GM18511 (cell line): Measurements from ENCODE around the gene PLXNA4.

Experiments
- ATAC-seq: cut with Tn5 transposase; IDR thresholded peaks from one replicate; pipeline ENCODE4 v1.9.1; 2021; ENCODE audit warnings: mild to moderate bottlenecking, moderate library complexity; ENCODE audit not compliant: unreplicated experiment

Gene PLXNA4

DNA sequence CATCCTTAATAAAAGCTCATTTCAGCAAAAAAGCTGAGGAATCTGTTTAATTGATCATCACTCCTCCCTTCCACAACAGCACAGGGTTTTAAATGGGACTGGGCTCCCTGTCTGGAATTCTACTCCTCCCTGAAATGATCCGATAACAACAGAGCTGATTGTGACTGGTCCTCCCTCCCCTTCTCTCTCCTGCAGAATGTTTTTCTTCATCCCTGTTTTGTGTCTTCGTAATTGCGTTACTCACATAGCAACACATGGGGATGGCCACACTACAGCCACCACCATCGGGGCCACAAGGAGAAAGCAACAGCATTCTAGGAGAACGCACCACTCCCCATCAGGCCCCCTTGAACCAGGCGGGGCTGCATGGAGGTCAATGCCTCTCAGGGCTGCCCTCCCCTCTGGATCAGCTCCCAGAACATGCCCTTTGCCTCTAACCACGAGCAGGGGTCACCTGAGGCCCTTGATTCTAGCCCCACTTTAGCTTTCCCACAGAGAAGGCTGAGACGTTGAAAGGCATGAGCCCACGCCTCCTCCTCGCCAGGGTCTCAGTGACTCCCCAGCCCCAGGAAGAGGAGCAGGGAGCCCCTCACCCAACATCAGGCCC is 152.6 kb downstream of the PLXNA4 start:
- no peak for ATAC-seq

DNA sequence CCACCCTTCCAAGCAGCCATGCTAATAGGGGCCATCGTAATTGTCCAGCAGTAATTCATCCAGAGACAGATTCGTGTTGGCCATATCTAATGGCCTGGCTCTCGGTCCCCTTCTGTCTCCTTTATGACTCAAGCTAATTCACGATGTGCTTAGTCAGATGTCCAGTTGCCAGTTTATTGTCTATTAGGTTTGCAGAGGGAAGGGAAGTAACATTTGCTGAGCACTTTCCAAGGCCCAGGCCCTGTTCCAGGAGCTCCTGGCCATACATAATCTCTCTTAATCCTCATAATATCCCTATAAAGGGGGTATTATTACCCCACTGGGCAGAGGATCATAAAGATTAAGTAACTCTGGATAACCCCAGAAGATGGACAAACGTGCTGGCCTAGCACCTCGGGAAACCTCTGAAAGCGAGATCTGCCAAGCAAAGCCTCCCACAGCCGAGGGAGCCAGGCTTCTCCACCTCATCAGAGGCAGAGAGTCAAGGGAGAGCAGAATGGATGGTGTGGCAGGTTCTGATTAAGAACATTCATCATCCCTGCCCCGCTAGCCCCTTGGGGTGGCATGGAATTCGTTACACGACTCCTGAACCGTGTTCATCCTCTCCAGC is 153.7 kb downstream of the PLXNA4 start:
- no peak for ATAC-seq

DNA sequence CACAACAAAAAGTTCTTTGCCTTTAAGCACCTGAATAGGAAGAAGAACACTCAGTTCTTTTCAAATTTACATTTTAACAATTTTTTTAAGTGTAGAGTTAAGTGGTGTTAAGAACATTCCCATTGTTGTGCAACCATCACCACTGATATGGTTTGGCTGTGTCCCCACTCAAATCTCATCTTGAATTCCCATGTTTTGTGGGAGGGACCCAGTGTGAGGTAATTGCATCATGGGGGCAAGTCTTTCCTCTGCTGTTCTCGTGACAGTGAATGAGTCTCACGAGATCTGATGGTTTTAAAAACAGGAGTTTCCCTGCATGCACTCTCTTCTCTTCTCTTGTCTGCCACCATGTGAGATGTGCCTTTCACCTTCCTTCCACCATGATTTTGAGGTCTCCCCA is 155.7 kb downstream of the PLXNA4 start:
- ATAC-seq = no peak

DNA sequence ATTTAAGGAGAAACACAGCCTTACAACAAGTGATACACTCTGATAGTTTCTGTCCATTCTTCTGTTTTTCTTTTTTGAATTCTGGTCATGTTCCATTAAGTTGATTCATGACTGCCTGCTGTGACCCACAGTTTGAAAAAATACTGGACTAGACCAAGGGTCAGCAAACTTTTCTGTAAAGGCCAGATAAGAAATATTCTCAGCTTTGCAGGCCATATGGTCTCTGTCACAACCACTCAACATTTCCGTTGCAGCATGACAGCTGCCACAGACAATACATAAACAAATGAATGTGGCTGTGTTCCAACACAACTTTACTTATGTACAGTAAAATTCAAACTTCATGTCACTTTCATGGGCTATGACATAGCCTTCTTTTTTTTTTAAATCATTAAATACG is 156.7 kb downstream of the PLXNA4 start:
- ATAC-seq = no peak

DNA sequence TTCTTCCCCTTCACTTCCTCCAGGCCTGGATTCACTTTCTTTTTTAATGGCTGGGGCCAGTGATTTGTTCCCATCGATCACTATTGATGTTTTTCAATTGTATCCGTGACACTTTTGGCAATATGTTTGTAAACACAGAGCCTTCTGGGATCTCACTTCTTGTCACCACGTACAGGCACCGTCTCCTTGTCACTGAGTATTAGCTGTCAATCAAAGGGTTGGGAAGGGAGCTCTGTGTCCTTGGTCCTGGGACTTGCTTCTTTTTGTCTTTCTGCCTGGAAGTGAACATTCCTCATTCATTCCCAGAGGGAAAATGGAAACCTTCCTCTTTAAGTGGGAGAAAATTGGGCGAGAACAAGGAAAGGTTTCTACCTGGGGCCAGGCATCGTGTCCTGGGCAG is 157.4 kb downstream of the PLXNA4 start:
- ATAC-seq = no peak

DNA sequence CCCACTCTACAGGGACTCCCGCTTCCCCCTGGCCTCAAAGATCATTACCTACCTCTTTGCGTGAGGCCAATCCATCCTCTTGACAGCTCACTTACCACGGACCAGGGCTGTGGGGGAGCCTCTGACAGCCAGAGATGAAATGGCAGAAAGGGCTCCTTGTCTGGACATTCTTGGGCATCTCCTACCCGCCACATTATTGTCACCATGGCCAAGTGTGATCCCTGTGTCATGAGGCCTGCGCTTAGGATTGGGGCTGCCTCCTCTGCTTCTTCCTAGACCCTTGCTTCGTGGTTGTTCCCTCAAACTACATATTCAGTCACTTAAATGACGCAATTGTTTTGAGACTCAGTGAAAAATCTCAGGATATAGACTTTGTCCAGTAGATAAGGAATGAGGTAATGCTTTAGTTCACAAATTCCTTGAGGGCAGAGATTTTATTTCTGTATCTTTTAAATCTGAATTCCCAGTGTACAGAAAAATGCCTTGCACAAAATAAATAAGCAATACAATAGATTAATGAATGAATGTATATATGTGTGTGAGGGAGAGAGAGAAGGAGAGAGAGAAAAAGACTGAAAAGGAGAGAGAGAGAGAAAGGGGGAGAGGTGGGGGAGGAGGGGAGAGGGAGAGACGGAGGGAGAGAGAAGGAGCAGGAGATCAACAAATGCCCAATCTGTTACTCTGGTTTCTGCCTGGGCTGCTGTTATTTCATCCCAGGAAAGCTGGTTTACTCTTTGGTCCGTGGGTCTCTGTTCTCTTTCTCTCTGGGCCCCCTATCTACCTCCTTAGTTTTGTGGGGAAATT is 159.0 kb downstream of the PLXNA4 start:
- ATAC-seq = no peak

DNA sequence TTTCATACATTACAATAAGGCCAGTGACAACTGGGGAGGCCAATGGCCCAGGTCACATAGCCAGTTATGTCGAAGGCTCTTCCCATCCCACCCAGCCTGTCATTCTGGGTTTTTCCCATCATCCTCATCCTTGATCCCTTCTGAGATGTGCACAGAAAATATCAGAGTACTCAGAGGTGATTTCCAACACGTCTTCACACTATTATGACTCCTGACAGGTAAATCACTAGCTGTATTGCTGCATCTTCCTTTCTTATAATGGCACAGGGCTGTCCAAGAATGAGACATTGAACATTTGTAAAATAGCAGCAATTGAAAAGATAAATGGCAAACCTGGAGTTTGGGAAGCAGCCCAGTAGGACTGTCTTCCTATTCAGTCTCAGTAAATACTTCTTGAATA is 159.9 kb downstream of the PLXNA4 start:
- ATAC-seq = no peak

DNA sequence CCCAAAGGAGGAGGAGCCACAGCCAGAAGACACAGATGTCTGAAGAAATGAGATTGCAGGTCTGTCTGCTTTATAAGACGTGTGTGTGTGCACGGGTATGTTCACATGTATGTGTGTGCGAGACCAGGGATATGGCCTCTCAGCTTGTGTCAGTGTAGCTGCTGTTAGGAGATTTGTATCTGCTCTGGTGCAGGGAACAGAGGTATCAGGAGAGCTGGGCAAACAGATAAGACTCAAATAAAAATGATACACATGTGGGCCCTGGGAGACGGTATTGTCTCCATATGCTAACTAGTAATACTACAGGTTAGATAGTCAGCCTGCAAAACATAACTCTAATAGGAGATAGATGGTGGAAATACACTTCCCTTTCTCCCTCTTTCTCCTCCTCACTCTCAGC is 161.0 kb downstream of the PLXNA4 start:
- ATAC-seq = no peak

DNA sequence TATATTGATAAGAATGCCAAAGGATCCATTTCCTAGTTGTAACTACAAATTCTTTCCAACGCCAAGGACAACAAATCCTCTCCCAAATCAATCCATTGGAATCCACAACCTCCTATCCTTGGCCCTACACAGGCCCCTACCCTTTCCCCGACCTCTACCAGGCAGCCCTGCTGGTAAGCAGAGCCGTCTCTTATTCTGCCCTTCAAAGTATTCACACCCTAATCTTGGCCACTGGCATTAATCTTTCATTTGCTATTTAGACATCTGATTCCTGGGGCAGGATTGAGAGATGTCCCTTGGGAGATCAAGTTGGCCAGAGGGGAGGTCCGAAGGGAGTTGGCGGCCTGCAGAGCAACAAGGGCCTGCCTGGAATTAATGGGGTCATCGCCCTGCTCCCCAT is 161.4 kb downstream of the PLXNA4 start:
- ATAC-seq = no peak

DNA sequence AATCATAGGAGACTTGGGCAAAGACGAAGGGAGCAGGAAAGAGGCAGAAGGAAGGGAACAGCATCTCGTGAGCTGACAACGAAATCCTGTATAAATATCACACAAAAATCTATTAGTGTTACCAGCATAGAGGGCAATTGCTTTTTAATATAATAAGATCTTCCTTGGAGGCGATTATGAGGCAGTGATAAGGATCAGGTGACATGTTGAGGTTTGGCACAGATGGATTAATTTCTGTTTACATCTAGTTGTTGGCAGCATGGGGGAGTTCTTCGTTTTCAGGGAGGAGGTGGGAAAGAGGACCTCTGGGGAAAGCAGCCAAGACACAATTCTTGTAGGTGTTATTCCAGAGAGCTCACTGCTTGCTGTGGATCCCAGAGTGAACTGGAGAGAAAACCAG is 163.8 kb downstream of the PLXNA4 start:
- no peak for ATAC-seq

DNA sequence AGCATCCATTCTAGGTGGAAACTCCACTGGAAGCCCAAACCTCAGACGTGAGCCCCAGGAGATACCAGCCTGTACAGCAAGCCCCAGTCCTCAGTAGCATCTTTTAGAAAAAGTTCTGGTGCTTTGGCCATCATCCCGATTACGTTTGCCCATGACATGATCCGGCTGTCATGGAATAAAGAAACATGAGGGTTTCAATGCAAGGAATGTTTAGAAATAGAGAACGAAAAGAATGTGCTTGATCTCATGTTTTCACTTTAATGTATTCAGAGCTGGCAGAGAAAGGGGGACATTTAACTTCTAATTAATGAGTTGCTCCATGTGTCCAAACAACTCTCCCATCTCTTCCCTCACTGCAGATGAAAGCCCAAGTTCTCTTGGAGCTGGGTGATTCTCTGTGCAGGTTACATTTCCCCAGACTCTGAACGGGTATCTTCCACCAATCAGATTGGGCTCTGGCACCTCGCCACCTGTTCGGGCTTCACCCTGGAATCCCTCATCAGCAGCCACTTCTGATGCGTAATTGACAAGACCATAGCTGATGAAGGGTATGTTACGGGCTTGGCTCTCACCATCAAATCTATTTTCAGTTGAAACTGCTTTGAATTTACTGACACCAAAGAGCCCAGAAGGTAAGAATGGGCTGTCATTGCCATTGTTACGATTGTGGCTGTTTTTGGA is 165.3 kb downstream of the PLXNA4 start:
- ATAC-seq = no peak

DNA sequence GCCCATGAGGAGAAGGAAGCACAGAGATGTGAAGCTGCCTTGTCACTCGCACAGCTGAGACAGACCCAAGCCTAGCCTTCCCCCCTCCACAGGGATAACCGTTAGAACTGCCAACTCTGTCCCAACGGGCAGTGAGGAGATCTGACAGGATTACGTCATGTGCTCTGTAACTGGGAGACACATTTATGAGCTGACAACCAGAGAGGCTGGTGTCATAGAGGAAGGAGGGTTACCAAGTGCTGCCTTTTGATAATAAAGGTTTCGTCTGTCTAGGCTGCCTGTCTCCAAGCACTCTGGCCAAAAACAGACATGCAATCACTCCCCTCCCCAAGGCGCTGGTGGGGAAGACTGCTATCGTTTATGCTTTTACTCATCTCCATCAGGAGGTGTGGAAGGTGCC is 165.9 kb downstream of the PLXNA4 start:
- ATAC-seq = no peak

DNA sequence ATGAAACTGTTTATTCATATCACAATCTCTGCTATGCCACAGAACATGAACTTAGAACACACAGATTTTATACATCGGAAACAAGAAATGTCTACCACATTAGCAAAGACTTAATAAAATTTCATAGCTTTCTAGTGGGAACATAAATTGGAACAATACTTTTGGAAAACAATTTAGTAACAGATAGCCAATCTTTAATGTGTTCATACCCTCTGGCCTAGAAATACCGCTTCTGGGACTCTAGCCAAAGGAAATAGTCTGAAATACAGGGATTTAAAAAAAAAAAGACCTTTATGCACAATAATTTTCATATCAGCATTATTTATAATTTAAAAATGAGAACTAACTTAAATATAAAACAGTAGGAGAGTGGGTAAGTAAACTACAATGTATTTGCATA is 168.5 kb downstream of the PLXNA4 start:
- ATAC-seq = no peak

DNA sequence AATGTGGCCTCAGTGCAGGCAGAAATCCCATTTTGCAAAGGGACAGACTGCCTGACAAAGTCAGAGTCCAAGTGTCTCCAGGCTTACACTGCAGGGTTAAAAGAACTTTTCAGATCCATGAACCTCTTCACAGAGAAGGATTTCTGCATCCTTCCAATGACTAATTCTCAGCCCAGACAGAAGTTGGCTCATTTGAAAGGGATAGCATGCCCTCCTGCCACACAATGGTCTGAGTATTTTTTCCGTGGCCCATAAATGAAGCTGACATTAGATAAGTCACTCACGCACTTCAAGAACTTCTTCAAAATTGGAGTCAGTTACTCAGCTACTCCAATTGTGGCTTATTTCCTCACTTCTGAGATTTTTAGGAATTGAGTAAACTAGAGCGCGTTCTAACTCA is 170.2 kb downstream of the PLXNA4 start:
- no peak for ATAC-seq

DNA sequence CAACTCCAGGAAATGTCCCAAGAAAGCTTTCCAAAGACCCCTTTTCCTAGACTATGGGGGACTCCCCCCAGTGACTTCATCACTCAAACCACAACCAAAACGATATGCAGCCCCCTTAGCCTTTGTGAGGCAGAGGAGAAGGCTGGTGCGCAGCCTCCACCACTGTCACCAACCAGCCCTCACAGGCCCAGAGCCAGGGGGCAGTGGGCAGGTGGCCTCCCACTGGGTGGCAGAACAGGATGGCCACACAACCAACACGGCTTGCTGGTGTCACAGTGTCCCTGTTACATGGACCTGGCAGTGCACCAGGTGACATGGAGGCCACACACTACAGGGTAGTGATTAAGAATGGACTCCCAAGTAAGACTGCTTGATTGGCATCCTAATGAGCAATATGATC is 172.0 kb downstream of the PLXNA4 start:
- no peak for ATAC-seq

DNA sequence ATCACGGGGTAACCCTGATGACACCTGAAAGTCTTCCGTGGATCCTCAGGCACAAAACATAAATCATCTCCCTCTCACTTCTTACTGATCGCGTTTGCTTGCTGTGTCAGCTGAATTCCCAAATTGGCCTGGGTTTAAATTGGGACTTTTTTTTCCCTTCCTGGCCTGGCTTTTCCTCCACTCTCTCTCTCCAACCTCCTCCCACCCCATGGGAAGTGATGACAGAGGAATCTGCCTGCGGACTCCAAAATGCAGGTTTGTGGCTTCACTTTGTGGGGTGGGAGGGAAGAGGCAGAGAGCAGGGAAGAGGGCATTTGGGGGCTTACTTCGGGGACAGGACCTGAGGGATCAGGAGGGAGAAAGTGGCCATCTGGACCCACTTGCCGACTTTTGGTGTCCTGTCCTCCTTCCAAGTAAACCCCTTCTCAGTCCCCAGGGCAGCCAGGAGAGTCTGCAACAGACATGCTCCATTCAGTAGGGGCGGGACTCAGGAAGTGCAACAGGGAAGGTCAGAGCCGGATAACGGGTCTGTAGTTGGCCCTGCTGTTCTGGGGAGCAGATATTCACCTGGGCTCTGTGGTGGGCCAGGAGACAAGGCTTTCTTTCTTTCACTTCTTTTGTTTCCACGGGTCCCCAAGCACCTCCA is 172.7 kb downstream of the PLXNA4 start:
- no peak for ATAC-seq

DNA sequence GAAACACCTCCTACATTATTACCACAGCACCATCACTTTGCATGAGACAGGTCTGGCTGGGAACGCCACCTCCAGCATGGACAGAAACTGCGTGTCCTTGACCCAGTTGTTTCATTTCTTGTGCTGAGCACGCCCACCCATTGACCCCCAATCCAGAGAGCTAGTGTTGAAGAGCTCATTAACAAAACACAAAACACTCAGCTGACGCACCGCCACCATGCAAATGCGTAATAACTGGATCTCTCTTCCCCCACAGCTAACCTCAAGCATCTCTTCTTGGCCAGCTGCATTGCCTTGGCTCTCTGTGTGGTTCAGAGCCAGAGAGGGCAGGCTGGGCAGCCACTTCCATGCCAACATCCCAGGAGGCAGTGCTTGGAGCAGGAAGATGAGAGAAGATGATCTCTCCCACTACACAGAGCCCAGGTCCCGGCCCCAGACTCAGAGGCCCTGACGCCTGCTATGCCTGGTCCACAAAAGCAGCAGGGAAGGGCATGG is 173.5 kb downstream of the PLXNA4 start:
- no peak for ATAC-seq

DNA sequence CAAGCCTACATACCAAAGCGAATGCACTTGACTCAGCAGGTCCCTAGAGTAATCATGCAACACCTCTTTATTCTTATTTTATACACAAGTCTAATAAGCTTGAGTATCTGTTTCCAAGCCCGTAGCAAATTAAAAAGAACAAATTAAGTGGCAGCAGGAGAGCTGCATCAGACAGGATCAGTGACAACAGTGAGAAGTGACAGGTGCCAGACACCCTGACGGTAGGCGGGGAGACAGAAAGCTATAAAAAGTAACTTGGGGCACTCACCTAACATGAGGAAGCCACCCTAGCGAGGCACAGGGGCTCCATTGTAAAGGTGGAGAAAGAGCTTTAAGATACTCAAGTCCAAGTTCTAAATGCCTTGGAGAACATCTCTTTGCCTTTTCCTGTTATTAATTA is 174.2 kb downstream of the PLXNA4 start:
- no peak for ATAC-seq

DNA sequence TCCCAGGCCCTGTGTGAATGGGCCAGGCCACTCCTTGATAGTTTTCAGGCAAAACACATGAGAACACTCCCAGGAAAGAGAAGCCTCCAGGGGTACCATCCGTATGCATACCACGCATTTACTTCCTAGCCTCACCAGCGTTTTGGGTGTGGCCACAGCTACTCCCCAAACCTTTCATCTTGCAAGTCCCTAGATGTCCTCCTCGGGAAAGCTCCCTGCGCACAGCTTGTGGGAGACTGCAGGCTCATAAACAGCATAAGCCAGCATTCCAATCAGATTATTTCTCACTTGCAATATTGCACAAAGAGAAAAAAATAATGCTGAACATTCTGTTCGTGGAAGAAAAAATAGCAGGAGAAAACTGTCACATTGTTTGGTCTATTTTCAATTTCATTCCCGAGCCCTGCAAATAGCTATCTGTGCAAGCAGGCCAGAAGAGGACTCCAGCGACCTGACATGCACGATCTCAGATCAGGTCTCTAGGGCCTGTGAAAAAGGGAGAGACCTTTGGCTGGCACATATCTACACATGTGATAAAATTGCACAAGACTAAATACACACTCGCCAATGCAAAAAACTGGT is 175.6 kb downstream of the PLXNA4 start:
- ATAC-seq = no peak

DNA sequence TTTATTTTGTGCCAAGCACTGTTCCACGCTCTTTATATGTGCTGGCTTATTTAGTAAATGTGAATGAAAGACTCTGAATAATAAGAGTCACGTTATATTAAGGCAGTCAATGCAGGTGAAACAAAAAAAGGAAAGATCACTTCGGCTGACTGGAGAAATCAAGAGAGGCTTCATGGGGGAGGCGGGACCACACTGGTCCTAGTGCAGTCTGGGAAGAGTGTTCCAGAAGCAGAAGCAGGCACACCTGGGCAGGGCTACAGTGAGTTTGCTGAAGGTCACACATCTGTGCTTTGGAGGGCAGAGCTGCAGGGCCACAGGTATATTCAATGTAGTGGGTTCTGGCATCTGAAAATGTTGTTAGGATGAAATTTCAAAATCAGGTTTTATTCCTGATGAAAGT is 176.9 kb downstream of the PLXNA4 start:
- ATAC-seq = no peak
